K562 (cell line): Measurements from ENCODE around the gene FARSB. TPM values are rescaled to one million over a fixed set of nuclear protein-coding genes. Genes with fewer than 3 reads are reported as not detected.

Experiments used
- ATAC-seq: fragments of 200-7000 bp; cut with Tn5 transposase; 3 replicates; pipeline ENCODE4 v1.9.1; 2020; ENCODE audit warnings: moderate library complexity
- BruUV-seq: library from RNA; stranded (reverse); fragments of 400-500 nt; replicated peaks from 2 replicates; lab custom pipeline; 2021; lab: Mats Ljungman, UMichigan
- CTCF ChIA-PET: fragments of 300-600 bp; formaldehyde crosslinking; extraction: SDS; loops from one replicate; lab custom pipeline; 2021; ENCODE audit warnings: low intra/inter-chr PET ratio; lab: Yijun Ruan, JAX
- POLR2A ChIA-PET: fragments of 300-600, 350-650 bp; sonication (Branson Sonifier 250); formaldehyde crosslinking; extraction: SDS; loops from one replicate; lab custom pipeline; 2021; ENCODE audit warnings: antibody characterized with exemption, inconsistent platforms; lab: Yijun Ruan, JAX
- DNase-seq, 4 experiments: peaks; one replicate each; pipeline versions ENCODE4 v3.0.0 to v3.0.0-alpha.2; 2011 to 2018; ENCODE audit warnings: low spot score in 3 of 4, mixed read lengths in 3 of 4; ENCODE audit errors: extremely low read depth in 1 of 4
- FAIRE-seq: peaks from 2 replicates; lab custom pipeline; 2011; peaks lifted over from hg19 to GRCh38; lab: Jason Lieb, UNC
- H2AFZ ChIP-seq: 2 replicates; pipeline ENCODE4 v1.6.0; 2011; ENCODE audit warnings: low read depth, low read length, control low read depth, inconsistent platforms
- H3K27ac ChIP-seq: fragments of 200-600 bp; 3 replicates; pipeline ENCODE4 v1.8.0; 2011; ENCODE audit warnings: low read depth, mild to moderate bottlenecking, control low read depth, inconsistent platforms, low read length, moderate library complexity, mixed read lengths; ENCODE audit errors: extremely low read depth
- H3K27me3 ChIP-seq, 2 experiments: fragments of 300-600 bp in 1 of 2; 2 replicates in 1 of 2; 3 replicates in 1 of 2; pipeline versions ENCODE4 v1.6.0 to v1.8.0; 2011; ENCODE audit warnings: inconsistent platforms in 2 of 2, low read length in 2 of 2, mild to moderate bottlenecking in 1 of 2, mixed read lengths in 1 of 2, moderate library complexity in 1 of 2; ENCODE audit not compliant: control insufficient read depth in 2 of 2, insufficient read depth in 2 of 2
- H3K36me3 ChIP-seq: fragments of 300-600 bp; 3 replicates; pipeline ENCODE4 v1.8.0; 2011; ENCODE audit warnings: mild to moderate bottlenecking, low read length, inconsistent platforms; ENCODE audit not compliant: control insufficient read depth, insufficient read depth
- H3K4me1 ChIP-seq, 2 experiments: fragments of 200-600 bp in 1 of 2; replicated peaks in 1 of 2; 2 replicates in 1 of 2; 3 replicates in 1 of 2; pipeline versions ENCODE4 v1.5.1 to v1.8.0; 2011; ENCODE audit warnings: inconsistent platforms in 2 of 2, low read length in 2 of 2, mild to moderate bottlenecking in 1 of 2, mixed read lengths in 1 of 2, moderate library complexity in 1 of 2; ENCODE audit not compliant: control insufficient read depth in 2 of 2, insufficient read depth in 2 of 2
- H3K4me2 ChIP-seq: 2 replicates; pipeline ENCODE4 v1.6.1; 2011; ENCODE audit warnings: low read length, control low read depth, inconsistent platforms, mixed read lengths; ENCODE audit not compliant: insufficient read depth
- H3K4me3 ChIP-seq: fragments of 200-600 bp; sonication (generic), shearing (Covaris generic); 2 replicates; pipeline ENCODE4 v1.5.1; 2016; ENCODE audit warnings: control low read depth, inconsistent platforms
- H3K79me2 ChIP-seq: fragments of 200-600 bp; 3 replicates; pipeline ENCODE4 v1.8.0; 2011; ENCODE audit warnings: low read length, inconsistent platforms; ENCODE audit not compliant: control insufficient read depth, insufficient read depth
- H3K9ac ChIP-seq, 2 experiments: 2 replicates each; pipeline versions ENCODE4 v1.6.0 to v1.6.1; 2011; ENCODE audit warnings: low read depth in 2 of 2, low read length in 2 of 2, control low read depth in 1 of 2, inconsistent platforms in 1 of 2, mild to moderate bottlenecking in 1 of 2, mixed read lengths in 1 of 2; ENCODE audit not compliant: insufficient read depth in 1 of 2
- H3K9me1 ChIP-seq: one replicate; pipeline ENCODE4 v1.6.0; 2011; ENCODE audit warnings: inconsistent platforms, mild to moderate bottlenecking, low read length, moderate library complexity; ENCODE audit not compliant: control insufficient read depth, insufficient read depth
- H3K9me3 ChIP-seq: replicated peaks from 2 replicates; pipeline ENCODE4 v1.5.1; 2011; ENCODE audit warnings: low read depth, low read length, inconsistent platforms; ENCODE audit not compliant: control insufficient read depth, insufficient read depth
- H4K20me1 ChIP-seq: replicated peaks from 2 replicates; pipeline ENCODE4 v1.6.1; 2011; ENCODE audit warnings: low read length, inconsistent platforms, mixed read lengths; ENCODE audit not compliant: control insufficient read depth, insufficient read depth
- BDP1 ChIP-seq: IDR thresholded peaks from 3 replicates; pipeline ENCODE4 v1.6.1; 2011; ENCODE audit not compliant: insufficient read length, insufficient read depth
- HMG20A ChIP-seq: fragments of 450-650 bp; formaldehyde crosslinking; conservative IDR thresholded peaks from 2 replicates; pipeline ENCODE4 v1.4.0; 2020; ENCODE audit warnings: mild to moderate bottlenecking, mixed read lengths
- MAFK ChIP-seq: IDR thresholded peaks from 2 replicates; pipeline ENCODE4 v1.6.1; 2011; ENCODE audit warnings: low read length, improper control_type of control experiment
- WGBS: fragments of 100-300 bp; shearing (Covaris generic); methylation state at CpG from one replicate; pipeline ENCODE4 v1.1.6; 2016; ENCODE audit warnings: low coverage, mixed read lengths; ENCODE audit not compliant: insufficient coverage; ENCODE audit errors: missing lambda C conversion rate; 5-methylcytosine and 5-hydroxymethylcytosine counted together
- in situ Hi-C: fragments of 300-500 bp; cut with MboI; formaldehyde crosslinking; loops from 4 replicates; pipeline ENCODE4 v1.15.0; 2018; ENCODE audit warnings: inconsistent platforms, mixed read lengths
- intact Hi-C: fragments of 100-400 bp; cut with micrococcal nuclease; formaldehyde crosslinking; loops from 2 replicates; pipeline ENCODE4 v1.14.2; 2022
- polyA plus RNA-seq, 8 experiments: library from polyadenylated mRNA; depleted of rRNA in 4 of 8; stranded (reverse) in 5 of 8; unstranded in 3 of 8; fragments of >200 nt; fragmentation: Nextera tagmentation in 2 of 8; fragmentation: Illumina TruSeq in 1 of 8; extraction: Ambion mirVana in 2 of 8; extraction: Trizol in 1 of 8; gene quantifications; 2 replicates each; pipeline versions ENCODE4 v1.2.1 to v1.2.3, GENCODE V29; 2011 to 2014; ENCODE audit warnings: inconsistent platforms in 1 of 8, missing spikeins in 1 of 8
- total RNA-seq, 7 experiments: library from RNA; depleted of rRNA in 6 of 7; stranded (reverse); fragments of >200 nt in 6 of 7; fragmentation: Illumina TruSeq in 2 of 7; extraction: Trizol in 2 of 7; gene quantifications; 2 replicates each; pipeline versions ENCODE4 v1.2.1 to v1.2.3, GENCODE V29; 2011 to 2021; ENCODE audit warnings: low replicate concordance in 1 of 7
- TF ChIP-seq, protein P1 (sequence below): fragments of 450-650 bp; IDR thresholded peaks from 2 replicates; pipeline ENCODE4 v1.6.1; 2016; ENCODE audit warnings: mild to moderate bottlenecking, moderate library complexity
- TF ChIP-seq, protein P2 (sequence below): fragments of 450-650 bp; formaldehyde crosslinking; conservative IDR thresholded peaks from 2 replicates; pipeline ENCODE4 v1.4.0; 2022; ENCODE audit warnings: mild to moderate bottlenecking, missing genetic modification characterization
- TF ChIP-seq, protein P3 (sequence below): sonication (generic); formaldehyde crosslinking; IDR thresholded peaks from 2 replicates; pipeline ENCODE4 v1.4.0; 2020; ENCODE audit warnings: mild to moderate bottlenecking, missing genetic modification reagents

Gene FARSB
- total and polyA plus RNA-seq, 9 of the 15 experiments (the other 6 are each of a cell fraction or from before 2014, with no cell fraction given), result 26.6 to 171 (median 55.7) TPM

DNA sequence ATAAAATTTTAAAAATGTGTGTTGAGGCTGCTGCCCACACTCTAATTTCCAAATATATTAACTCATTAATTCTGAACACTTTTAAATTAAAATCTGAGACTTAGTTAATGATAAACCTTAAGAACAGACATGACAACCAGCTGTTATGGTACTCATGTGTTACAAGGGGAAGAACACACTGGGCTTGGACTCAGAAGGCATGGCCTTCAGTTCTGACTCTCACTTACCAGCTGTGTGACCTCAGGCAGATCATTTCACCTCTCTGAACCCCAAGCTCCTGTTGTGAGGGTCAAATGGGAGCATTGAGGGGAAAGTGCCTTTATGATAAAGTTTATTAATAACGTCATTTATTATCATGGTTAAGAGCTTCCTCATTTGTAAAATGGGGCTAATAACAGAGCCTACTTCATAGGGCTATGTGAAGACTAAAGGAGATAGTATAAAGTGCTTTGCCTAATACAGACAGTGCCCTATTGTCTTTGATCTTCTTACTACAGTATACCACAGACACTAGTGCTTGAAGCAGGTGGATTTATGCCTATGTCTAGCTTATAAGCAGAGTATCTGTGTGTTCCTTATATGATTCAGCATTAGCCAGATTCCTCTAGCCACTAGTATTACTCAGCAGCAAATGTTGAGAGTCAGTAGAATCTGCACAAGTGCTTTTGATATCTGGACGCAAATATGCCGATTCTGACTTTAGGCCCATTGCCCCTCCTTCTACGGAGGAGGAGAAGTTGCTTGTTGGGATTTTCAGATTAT, 131.9 kb downstream of the FARSB start:
- no TSS peak for BruUV-seq
- CTCF ChIA-PET, result no interaction called here
- Histone ChIP-seq H2AFZ (no peak overlapping the region), H3K4me3 (no peak overlapping the region), H3K9me1 (no peaks in the 10 kb centered on the region), H3K9me3 (no peaks in the 10 kb centered on the region), H3K27ac (no peak overlapping the region), H3K36me3 (no peaks in the 10 kb centered on the region), H4K20me1 (no peaks in the 10 kb centered on the region), H3K79me2 (no peaks in the 10 kb centered on the region), H3K27me3 (no peaks in the 10 kb centered on the region), H3K4me1 (no peaks in the 10 kb centered on the region), H3K9ac (no peak overlapping the region), H3K4me2 (no peak overlapping the region)
- FAIRE-seq (no peak), DNase-seq (no peak), ATAC-seq (no peak)
- intact Hi-C loops, result no loop called here
- in situ Hi-C loops, result no loop called here
- WGBS, result 2% methylated on average over 4 of the region's 4 CpGs
- POLR2A ChIA-PET, result no interaction called here
- TF ChIP-seq, protein P1, sequence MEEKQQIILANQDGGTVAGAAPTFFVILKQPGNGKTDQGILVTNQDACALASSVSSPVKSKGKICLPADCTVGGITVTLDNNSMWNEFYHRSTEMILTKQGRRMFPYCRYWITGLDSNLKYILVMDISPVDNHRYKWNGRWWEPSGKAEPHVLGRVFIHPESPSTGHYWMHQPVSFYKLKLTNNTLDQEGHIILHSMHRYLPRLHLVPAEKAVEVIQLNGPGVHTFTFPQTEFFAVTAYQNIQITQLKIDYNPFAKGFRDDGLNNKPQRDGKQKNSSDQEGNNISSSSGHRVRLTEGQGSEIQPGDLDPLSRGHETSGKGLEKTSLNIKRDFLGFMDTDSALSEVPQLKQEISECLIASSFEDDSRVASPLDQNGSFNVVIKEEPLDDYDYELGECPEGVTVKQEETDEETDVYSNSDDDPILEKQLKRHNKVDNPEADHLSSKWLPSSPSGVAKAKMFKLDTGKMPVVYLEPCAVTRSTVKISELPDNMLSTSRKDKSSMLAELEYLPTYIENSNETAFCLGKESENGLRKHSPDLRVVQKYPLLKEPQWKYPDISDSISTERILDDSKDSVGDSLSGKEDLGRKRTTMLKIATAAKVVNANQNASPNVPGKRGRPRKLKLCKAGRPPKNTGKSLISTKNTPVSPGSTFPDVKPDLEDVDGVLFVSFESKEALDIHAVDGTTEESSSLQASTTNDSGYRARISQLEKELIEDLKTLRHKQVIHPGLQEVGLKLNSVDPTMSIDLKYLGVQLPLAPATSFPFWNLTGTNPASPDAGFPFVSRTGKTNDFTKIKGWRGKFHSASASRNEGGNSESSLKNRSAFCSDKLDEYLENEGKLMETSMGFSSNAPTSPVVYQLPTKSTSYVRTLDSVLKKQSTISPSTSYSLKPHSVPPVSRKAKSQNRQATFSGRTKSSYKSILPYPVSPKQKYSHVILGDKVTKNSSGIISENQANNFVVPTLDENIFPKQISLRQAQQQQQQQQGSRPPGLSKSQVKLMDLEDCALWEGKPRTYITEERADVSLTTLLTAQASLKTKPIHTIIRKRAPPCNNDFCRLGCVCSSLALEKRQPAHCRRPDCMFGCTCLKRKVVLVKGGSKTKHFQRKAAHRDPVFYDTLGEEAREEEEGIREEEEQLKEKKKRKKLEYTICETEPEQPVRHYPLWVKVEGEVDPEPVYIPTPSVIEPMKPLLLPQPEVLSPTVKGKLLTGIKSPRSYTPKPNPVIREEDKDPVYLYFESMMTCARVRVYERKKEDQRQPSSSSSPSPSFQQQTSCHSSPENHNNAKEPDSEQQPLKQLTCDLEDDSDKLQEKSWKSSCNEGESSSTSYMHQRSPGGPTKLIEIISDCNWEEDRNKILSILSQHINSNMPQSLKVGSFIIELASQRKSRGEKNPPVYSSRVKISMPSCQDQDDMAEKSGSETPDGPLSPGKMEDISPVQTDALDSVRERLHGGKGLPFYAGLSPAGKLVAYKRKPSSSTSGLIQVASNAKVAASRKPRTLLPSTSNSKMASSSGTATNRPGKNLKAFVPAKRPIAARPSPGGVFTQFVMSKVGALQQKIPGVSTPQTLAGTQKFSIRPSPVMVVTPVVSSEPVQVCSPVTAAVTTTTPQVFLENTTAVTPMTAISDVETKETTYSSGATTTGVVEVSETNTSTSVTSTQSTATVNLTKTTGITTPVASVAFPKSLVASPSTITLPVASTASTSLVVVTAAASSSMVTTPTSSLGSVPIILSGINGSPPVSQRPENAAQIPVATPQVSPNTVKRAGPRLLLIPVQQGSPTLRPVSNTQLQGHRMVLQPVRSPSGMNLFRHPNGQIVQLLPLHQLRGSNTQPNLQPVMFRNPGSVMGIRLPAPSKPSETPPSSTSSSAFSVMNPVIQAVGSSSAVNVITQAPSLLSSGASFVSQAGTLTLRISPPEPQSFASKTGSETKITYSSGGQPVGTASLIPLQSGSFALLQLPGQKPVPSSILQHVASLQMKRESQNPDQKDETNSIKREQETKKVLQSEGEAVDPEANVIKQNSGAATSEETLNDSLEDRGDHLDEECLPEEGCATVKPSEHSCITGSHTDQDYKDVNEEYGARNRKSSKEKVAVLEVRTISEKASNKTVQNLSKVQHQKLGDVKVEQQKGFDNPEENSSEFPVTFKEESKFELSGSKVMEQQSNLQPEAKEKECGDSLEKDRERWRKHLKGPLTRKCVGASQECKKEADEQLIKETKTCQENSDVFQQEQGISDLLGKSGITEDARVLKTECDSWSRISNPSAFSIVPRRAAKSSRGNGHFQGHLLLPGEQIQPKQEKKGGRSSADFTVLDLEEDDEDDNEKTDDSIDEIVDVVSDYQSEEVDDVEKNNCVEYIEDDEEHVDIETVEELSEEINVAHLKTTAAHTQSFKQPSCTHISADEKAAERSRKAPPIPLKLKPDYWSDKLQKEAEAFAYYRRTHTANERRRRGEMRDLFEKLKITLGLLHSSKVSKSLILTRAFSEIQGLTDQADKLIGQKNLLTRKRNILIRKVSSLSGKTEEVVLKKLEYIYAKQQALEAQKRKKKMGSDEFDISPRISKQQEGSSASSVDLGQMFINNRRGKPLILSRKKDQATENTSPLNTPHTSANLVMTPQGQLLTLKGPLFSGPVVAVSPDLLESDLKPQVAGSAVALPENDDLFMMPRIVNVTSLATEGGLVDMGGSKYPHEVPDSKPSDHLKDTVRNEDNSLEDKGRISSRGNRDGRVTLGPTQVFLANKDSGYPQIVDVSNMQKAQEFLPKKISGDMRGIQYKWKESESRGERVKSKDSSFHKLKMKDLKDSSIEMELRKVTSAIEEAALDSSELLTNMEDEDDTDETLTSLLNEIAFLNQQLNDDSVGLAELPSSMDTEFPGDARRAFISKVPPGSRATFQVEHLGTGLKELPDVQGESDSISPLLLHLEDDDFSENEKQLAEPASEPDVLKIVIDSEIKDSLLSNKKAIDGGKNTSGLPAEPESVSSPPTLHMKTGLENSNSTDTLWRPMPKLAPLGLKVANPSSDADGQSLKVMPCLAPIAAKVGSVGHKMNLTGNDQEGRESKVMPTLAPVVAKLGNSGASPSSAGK, result no peak
- no peak for TF ChIP-seq HMG20A (CRISPR knock-in tag)
- TF ChIP-seq, protein P2, sequence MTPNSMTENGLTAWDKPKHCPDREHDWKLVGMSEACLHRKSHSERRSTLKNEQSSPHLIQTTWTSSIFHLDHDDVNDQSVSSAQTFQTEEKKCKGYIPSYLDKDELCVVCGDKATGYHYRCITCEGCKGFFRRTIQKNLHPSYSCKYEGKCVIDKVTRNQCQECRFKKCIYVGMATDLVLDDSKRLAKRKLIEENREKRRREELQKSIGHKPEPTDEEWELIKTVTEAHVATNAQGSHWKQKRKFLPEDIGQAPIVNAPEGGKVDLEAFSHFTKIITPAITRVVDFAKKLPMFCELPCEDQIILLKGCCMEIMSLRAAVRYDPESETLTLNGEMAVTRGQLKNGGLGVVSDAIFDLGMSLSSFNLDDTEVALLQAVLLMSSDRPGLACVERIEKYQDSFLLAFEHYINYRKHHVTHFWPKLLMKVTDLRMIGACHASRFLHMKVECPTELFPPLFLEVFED (CRISPR knock-in tag), result no peak
- TF ChIP-seq MAFK, result no peak
- no peak for TF ChIP-seq BDP1
- TF ChIP-seq, protein P3, sequence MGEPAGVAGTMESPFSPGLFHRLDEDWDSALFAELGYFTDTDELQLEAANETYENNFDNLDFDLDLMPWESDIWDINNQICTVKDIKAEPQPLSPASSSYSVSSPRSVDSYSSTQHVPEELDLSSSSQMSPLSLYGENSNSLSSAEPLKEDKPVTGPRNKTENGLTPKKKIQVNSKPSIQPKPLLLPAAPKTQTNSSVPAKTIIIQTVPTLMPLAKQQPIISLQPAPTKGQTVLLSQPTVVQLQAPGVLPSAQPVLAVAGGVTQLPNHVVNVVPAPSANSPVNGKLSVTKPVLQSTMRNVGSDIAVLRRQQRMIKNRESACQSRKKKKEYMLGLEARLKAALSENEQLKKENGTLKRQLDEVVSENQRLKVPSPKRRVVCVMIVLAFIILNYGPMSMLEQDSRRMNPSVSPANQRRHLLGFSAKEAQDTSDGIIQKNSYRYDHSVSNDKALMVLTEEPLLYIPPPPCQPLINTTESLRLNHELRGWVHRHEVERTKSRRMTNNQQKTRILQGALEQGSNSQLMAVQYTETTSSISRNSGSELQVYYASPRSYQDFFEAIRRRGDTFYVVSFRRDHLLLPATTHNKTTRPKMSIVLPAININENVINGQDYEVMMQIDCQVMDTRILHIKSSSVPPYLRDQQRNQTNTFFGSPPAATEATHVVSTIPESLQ (CRISPR knock-in tag), result no peak
